ENCODE measurements around the gene GLIS1.

GLIS1 gene

GRCh38 chr1:53690411-53690810 lies 48.6 kb downstream of the GLIS1 start:
- DNase-seq, result no peak

- no peak for DNase-seq
These were observed 49.1 kb downstream of the GLIS1 start for GRCh38 chr1:53689736-53690326.

GRCh38 chr1:53689223-53689622 lies 49.7 kb downstream of the GLIS1 start:
- no peak for DNase-seq

DNA sequence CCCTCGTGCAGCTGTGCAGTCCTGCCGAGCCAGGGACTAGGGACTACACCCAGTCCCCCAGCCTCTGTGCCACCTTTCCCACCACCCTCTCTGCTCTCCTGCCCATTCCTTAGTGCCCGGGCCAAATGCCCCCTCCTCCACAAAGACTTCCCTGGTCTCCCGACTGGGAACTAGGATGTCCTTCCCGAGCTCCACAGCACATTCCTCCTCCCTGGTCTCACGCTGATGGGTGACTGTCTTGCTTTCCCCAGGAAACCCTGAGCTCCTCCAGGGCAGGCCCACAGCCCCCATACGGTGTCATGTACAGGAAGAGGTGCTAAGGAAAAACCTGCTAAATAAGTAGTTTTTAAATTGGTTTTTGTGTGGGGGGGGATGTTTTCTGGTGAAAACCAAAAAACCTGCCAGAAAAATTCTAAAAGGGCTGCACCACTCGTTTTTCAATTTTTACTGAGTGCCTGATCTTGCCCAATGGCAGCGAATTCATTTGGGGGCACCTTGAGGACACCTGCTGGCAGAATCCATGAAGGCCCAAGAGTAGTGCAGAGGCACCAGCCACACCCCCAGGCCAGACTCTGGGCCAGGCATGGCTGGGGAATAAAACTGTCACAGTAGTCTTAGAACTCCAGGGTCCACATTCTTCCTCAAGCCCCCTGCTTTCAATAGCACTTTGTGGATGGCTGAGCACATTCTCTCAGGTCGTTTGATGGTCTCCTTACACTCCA lies 50.4 kb downstream of the GLIS1 start:
- no peak for DNase-seq

DNA sequence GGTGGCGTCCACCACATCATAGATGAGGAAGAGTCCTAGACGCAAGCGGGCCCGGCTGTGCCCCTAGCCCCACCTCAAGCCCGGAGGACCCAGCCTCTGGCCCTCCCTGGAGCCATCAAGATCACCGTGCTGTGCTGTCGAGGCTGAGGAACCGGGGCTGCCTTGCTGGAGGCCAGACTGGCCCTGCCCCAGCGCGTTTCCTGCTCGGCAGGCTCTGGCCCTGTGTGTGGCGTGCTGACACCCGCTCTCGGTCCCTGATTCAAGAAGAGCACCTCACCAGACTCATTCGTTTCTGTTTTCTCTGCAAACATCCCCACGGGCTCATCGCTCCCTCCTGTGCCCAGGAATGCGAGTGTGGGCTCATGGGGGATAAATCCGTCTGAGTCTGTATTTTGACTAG lies 51.1 kb downstream of the GLIS1 start:
- no peak for DNase-seq

GRCh38 chr1:53687426-53687825 lies 51.5 kb downstream of the GLIS1 start:
- no peak for DNase-seq

- no peak for DNase-seq
These were observed 52.0 kb downstream of the GLIS1 start for GRCh38 chr1:53686965-53687267.

- DNase-seq, result no peak
These were observed 52.6 kb downstream of the GLIS1 start for GRCh38 chr1:53686091-53686964.

DNA sequence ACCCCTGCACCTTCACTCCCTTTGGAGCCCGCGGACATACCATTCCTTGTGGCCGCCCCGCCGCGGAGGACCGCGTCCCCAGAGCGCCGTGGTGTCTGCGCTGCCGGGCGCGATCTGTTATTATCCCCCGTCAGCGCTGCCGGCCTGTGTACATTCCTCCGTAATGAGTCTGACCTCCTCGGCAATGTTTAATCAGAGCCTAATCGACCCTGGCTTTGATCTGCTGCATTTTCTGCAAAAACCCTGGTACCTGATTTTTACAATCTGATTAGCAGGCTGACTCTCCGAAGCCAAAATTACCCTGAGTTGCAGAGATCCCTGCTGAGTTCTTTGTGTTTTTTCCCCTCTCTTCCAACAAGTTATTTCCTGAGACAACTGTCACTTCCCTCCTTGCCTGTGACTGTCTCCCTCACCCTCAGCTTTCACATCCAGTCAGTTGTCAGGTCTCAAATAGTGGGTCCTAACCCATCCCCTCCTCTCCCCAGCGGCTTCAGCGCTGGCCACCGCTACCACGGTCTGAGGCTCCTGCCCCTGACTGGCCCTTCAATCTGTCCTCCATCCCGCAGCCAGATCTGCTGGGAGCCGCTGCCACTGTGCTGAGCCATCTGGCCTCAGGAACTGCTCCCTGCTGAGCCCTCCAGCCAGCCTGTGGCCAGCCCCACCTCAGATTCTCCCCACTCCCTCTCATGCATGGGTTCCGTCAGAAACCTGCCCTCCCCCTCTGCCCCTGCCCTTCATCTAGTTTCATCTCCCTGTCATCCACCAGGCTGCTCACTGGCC lies 53.5 kb downstream of the GLIS1 start:
- peak; percentile 47 for DNase-seq

- no peak for DNase-seq
These were observed 54.2 kb downstream of the GLIS1 start for GRCh38 chr1:53684741-53685140.

DNA sequence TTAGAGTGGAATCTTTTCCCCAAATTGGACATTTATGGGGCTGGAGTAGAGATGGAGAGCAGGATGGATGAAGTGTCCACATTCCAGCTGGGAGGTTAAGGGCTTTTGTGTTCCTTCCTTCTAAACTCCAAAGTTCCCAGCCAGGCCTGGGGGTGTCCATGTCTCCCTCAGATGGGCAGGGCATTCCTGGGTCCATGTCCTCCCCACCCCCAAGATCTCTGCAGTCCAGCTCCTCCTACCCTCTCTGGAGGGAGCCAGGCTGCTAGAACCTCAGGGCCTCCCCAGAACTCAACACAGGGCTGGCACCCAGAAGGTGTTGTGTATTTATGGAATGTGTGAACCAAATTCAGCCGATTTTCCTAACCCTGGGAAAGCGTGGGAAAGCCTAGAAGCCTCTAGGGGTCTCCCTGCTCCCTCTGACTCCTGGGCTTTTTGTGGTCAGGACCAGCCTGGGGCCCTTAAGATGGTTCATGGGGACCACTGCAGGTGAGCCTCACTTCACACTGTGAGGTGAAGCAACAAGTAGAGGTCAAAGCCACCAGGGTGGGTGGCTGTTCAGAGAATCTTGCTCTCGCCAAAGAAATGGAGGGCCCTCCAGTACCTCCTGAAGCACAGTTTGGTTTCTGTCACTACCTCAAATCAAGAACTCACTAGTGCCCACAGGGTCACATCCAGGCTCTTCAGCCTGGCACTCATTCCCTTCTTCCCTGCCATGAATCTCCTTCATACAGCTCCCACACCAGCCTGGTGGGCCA lies 54.8 kb downstream of the GLIS1 start:
- DNase-seq, result no peak

- DNase-seq, result no peak
These were observed 56.1 kb downstream of the GLIS1 start for GRCh38 chr1:53682881-53683280.

- peak; percentile 58 for DNase-seq
These were observed 56.8 kb downstream of the GLIS1 start for GRCh38 chr1:53681977-53682685.

DNA sequence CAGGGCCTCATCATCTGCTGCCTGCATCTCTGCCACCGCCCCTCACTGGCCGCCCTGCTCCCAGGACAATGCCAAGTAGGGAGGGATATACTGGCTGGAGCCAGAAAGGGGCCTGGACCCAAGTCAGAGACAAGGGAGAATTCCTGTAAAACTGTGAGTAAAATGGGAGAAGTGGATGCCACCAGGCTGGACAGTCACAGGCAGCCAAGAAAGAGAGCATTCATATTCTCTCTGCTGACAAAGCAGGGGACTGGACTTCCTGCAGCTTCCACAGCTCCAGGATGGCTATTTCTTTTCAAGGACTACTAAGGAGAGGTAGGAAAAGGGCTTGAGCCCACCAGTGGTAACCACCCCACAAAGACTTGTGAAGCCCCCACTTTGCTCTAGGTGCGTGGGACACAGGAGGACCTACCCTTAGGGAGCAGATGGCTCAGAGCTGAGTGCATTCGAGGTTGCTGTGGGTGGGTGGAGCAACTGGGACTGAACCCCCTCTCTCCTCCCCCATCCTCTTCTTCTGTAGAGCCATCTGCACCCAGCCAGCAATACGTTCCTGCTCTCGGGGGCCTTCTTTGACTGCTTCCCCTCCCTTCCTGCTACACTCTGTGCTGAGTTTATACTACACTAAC lies 57.5 kb downstream of the GLIS1 start:
- DNase-seq, result no peak

- no peak for DNase-seq
These were observed 58.1 kb downstream of the GLIS1 start for GRCh38 chr1:53680868-53681267.

DNA sequence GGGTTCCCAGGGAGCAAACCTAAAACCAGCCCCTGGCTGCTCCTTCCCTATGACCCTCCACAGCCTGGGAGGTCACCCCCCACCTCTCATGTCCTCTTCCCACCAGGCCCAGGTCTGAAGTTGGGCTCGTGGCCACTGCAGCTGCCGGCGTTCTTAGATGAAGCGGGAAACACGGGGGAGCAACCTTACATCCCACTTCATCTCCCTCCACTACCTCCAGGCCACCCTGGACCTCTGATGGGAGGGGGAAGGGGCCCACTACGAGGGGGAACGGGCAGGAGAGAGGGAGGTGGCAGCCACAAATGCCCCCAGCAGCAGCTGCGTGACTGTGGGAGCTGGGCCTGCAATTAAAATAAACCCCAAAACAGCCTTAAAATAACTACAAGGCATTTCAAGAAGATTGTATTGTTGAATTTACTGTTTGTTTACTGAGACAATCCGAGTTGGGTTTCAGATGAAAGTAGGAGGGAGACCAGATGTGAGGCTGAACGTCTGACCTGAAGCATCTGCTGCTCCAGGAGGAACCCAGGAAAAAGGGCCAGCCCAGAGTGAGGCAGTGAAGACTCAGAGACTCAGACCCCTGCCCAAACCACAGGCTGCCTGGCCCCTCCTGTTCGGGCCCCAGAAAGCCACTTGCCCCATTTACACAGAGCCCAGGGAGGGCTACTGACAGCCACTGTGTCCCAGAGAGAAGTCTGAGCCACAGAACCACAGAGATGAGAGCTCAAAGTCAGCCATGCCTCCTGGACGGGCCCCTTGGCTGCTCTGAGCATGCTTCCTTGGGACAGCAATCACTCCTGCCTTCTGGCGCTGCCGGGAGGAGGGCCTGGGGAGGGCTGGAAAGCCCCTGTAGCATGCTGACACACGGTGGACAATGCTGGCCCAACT lies 59.8 kb downstream of the GLIS1 start:
- no peak for DNase-seq

DNA sequence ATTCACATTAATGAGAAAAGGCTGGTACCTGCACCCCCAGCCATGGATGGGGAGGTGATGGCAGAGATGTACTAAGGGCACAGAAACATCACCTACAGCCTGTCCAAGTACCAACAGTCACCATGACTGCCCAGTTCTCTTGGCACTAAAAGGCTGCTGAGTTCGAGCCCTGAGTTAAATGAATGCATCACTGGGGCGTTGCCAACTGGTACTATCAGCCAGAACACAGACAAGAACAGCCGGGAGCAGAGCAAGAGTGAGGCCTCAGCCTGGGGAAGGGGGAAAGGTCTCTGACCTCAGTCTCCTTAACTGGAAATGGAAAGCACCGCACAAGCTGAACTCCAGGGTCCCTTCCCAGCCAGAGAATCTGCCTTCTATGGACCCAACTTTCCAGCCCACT lies 60.5 kb downstream of the GLIS1 start:
- DNase-seq, result no peak

- DNase-seq, result no peak
These were observed 60.9 kb downstream of the GLIS1 start for GRCh38 chr1:53678046-53678445.

DNA sequence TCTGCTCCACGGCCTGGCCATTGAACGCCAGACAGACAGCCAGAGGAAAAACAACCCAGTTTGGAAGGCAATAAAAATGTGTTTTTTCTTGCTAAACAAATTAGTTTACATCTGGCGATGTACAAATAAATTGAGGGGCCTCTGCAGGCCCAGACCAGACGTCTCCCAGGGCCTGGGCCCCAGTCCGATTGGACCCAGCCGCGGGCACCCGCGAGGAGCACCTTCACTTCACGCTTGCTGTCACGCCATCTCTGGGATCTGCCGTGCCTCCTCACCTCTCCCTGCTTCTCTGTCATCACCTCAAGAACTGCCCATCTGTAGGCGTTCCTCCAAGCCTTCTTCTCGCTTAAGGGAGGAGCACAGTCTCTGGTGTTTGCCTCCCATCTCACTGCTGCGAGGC lies 61.5 kb downstream of the GLIS1 start:
- no peak for DNase-seq

DNA sequence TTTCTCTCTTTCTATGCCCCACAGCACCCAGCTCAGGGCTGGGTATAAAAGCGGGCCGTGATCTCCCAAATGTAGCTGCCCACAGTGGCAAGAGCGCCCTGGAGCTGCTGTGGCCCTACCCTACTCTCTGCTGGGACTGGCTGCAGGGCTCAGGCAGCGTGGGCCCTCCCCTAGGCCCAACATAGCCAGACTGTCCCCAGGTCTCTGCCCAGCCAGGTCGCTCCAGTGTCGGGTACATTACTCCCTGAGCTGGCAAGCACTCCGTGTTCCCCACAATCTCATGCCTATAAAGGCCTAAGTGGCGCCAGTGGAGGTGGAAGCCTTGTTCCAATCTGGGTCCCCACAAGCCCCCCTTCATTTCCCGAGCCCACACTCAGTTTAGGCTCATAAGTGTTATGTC lies 66.2 kb downstream of the GLIS1 start:
- no peak for DNase-seq
